Measurements from ENCODE around the gene MYO10.

MYO10 gene

DNA sequence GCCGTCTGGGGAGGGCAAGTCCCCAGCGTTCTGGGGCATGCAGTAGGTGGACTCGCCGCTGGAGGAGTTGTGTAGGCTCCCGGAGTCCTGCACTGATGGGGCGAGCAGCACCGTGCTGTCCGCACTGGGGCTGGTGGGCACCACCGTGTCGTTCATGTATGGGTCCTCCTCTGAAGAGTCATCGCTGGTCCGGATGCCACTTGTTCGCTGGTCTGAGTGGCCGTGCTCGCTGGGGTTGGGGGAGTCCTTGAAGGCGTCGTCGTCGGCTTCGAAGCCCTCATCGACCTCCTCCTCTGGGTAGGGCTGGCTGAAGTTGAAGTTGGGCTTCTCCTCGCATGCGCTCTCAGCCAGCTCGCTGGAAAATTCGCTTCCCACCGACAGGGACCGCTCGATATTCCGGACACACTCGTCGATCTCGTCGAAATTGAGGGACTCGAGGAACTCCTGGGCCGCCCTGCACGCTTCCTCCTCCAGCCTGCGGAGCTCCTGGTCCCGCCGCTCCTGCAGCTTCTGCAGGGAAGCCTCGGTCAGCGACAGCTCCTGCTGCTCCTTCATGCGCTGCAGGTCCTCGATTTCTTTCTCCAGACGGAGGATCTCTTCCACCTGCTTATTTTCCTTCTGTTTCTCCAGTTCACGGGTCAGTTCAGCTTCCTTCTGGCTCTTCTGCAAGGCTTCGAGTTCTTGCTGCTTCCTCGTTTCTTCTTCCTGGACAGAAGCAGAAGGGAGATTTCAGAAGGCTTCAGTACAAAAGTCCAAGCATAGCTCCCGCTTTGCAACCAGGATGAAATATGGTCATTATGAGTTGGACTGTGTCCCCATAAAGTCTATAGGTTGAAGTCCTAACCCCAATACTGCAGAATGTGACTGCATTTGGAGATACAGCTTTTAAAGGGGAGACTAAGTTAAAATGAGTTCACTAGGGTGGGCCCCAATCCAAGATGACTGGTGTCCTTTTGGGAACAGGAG lies 234.7 kb downstream of the MYO10 start:
- no peak for DNase-seq

DNA sequence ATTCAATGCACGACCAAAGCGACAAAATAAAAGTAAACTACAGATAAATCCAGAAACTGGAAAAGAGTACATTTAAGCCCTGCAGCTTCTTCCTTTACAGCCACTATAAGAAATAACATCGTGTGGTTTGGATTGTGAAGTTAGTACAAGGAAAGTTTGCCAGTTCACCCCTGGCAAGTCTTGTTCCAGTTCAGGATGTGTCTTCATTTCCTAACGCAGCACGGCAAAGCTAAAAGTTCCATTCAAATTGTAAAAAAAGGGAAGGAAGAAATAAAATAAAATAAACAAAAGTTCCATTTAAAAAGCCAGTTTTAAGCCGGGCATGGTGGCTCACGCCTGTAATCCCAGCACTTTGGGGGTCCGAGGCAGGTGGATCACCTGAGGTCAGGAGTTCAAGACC lies 236.0 kb downstream of the MYO10 start:
- no peak for DNase-seq

DNA sequence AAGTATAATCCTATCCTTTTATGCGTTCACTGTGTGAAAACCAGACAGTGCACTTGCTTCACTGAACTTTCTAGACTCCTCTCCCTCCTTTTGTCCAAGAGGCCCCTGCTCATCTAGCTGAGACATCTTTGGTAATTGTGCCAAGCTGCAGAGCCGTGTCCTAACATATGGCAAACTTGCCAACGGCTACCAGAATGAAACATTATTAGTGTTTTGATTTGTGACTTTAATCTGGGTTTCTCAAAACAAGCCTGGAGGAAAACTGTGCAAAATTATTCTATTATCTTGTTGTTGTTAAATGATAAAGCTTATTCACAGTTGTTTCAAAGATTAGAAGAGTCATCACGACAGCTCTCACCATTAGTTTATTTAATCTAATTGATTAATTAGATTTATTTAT lies 240.3 kb downstream of the MYO10 start:
- DNase-seq = no peak

DNA sequence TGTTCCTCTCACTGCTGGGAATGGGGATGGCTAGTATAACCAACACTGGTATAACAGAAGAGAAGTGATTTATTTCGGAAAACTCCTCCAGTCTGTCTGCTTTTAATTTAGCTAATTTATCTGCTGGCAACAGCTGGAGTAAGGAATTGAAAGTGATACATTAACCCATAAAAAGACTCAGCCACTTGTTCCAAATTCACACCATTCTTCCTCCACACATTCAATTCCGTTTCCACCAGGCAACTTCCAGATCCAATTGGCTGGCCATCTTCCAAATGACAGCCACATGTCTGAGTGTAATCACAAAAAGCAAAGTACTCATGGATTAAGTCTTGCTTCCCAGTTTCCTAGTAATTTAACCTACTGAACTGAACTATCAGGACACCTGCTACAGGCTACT lies 242.2 kb downstream of the MYO10 start:
- DNase-seq = no peak

DNA sequence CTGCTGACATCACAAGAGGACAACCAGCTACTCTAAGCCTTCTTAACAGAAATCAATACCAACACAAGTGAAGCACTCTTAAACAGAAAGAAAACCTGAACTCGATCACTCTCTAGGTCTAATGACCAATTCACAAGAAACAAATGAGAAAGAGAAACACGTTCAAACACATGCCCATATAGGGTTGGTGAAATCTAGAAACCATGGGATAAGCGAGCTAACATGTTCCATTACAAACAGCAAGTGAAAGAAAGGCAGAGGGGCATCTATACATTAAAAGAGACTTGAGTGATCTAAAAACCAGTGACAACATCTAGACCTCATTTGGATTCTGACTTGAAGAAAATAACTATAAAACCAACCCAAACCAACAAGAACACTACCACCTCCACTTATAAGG lies 244.4 kb downstream of the MYO10 start:
- DNase-seq = no peak

DNA sequence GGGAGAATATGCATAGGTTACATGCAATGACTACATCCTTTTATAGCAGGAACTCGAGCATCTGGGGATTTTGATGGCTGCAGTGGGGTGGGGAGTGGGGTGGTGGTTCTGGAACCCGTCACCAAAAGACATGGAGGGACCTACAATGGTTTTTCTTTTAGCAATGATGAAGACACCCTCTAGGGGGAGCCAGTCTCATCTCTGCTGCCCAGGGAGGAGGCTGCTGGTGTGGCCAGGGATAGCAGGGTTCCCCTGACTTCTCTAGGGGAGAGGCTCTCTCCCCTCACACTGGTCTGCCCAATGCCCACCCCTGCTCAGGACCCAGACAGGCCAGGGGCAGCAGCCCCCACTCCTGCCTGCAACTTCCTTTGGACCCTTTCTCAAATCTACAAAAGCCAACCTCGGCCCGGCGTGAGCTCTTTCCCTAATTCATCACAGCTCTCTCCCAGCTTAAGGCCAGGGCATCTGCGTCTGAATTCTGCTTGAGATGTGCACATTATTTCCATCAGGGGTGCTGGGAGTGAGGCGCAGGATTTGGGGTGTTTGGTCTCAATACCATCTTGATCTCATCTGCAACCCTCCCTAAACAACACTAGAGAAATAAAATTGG lies 245.7 kb downstream of the MYO10 start:
- DNase-seq = no peak

DNA sequence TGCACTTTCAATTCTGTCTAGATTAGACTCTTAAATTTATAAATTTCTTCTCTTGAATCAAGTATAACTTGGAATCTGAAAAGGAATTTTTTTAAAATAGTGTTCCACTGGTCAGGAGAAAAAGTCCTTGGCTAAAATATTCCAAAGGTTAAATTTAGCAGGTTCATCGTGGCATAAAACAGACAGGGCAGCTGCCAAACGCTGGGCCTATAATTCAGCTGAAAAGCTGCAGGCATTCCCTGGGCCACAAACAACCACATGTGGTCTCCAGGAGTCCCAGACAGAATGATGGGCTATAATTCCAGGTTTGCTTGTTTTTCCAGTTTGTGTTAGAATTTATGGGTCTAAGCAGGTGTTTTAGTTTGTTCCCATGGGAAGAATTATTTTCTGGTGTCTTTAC lies 248.2 kb downstream of the MYO10 start:
- DNase-seq = no peak

DNA sequence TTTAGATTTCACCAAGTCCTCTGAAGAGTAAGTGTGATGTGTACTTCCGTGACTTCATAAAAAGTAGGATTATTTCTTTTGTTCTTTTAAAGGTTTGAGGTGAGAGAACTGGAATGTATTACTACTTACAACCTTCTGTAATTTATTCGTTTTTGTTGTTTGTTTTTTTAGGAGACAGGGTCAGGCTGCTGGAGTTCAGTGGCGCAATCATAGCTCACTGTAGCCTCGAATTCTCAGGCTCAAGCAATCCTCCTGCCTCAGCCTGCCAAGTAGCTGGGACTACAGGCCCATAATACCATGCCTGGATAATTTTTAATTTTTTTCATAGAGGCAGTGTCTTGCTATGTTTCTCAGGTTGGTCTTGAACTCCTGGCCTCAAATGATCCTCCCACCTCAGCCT lies 251.0 kb downstream of the MYO10 start:
- DNase-seq = no peak

DNA sequence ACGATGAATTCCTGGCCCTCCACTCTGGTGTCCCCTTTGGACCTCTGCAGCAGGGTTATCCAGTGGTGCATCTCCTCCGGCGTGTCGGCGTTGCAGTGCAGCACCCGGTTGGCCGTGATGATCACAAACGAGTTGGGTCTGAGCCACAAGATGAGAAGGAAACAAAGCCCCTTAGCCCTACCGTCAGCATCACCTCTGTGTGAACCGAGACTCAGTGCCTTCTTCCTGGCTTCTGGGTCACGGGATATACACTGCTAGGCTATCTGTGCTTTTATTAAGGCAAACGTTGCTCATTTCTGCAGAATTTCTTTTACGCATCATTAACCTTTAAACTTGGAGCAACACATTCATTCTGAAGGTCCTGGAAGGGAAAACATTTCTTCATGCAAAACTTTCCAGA lies 254.2 kb downstream of the MYO10 start:
- DNase-seq = no peak

DNA sequence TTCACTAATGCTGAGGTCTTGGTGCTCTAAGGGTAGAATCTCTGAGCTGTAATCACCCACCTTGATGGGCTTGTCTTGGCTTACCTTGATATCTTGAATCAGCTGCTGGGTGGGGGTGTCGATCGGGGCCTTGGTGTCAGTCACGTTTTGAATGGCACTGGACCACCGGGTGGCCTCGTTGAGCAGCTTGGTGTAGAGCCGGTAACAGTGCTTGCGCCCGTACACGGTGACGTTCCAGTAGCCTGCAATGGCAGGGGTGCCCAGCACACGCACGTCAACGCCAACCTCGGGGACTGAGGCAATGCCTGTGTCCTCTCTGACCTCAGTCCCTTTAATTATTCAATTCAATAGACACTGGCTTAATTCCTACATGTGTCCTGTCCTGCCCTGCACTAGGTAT lies 256.2 kb downstream of the MYO10 start:
- DNase-seq = no peak

DNA sequence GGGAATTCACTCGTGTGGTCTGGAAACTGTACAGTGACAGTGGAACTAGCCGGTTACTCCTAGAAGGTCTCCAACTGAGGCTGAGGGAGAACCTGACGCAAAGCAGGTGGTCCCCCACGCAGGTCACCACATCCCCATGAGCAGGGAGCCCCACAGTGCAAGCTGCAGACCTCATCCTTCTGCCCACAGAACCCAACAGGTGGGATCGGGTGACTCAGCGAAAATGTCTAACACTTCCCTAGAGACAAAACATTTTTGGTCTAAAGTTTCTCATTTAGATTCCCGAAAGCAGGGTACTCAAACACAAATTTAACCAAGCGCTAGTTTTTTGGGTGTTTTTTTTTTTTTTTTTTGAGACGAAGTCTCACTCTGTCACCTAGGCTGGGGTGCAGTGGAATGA lies 256.9 kb downstream of the MYO10 start:
- DNase-seq = no peak

DNA sequence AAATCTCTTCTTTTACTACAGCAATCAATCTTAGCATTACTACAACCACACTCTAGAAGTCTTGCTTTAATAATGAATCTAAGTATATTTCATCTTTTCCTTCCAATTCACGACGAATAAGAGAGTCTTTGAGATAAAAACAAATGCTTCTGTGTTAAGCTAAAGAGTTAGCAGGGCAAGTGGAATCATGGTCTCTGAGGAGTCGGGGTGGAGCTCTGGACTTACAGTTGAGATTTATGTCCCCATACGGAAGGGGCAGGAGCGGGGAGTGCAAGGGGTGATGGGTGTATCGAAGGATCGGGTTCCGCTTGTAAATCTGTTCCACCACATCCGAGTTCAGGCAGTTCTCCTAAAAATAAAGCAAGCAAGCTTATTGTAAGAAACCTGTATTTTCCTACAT lies 260.3 kb downstream of the MYO10 start:
- DNase-seq = no peak

DNA sequence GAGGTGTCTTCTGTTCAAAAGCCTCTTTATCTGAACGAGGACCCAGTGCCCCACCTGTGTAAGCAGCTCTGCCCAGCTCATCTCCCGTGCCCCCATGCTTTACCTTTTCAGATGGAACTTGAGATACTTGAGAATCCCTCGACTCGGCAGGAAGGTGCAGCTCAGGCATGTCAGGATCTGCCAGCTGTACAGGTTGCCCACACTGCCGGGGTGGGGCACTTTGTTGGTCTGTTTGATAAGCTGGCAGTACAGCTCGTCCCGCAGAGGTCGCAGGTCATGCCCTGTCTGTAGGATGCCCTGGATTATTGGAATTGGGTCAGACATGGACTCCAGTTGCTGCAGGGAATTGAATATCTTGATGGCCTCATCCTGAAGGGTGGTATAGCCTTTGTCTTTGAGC lies 261.3 kb downstream of the MYO10 start:
- no peak for DNase-seq

DNA sequence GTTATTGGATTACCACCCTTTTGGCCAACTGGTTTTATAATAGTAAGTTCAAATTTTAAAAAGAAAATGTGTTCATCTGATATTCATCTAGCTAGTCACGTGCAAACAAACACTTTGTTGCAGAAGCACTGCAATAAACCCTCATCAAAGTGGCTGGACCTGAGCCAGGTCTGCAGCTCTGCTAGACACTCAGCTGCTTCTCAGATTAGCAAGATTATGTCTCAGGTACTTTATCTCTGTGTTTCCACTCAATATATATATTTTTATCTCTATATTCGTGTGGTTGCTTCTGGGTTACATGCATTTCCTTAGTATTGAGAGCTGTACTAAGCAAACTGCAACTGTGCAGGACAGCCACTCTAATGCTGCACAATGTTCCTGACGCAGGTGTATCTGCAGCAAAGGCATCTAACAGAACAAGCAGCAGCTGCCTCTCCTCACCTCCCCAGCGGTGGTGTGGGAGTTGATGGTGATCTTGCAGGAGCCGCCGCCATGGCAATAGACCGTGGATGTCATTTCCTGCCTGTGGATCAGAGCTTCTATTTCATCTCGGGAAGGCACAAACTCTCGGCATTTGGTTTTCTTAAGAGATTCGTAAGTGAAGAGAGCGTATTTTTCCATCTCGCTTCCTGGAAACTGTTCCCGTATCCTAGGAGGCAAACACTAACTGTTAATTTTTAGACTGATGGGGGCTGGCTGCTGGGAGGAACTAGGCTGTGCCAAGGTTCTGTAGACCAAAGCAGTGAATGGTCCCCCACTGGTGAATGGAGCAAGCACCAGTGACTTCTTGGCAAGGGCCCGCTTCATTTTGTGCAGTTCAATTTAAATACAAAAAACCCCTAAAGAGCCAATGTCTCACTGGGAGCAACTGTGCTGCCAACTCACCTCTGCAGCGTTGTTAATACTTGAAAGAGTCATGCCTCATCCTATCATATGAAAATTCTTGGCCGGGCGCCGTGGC lies 262.6 kb downstream of the MYO10 start:
- no peak for DNase-seq

DNA sequence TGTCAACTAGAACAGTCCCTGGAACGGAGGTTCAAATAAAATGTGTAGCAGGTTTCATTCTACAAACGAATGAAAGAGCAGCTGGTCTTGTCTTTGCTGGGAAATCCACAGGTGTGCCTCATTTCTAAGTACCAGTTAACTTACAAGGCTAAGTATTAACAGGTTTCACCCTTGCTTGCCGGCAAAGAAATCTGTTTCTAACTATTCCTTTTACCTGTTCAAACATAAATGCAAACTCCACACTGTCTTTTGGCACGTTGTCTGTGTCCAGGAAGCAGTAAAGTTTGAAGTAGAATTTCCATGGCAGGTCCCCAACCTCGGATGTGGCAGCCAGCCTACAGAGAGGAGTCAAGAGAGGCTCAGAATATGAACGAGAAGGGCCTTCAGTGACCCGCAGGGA lies 264.9 kb downstream of the MYO10 start:
- DNase-seq = no peak

DNA sequence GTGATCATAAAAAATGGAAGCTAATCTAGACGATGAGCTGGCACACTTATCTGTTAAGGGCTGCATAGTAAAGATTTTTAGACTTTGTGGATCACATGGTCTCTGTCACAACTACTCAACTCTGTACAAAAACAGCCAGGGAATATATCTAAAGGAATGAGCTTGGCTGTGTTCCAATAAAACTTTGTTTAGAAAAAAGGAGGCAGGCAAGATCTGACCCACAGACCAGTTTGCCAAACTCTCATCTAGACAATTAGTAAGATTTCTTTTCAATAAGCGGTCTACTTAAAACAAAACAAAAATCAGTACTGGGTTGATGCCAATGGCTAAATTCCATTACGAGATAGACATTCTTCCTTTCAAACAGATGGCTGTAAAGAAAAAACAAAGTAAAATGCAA lies 266.3 kb downstream of the MYO10 start:
- no peak for DNase-seq

DNA sequence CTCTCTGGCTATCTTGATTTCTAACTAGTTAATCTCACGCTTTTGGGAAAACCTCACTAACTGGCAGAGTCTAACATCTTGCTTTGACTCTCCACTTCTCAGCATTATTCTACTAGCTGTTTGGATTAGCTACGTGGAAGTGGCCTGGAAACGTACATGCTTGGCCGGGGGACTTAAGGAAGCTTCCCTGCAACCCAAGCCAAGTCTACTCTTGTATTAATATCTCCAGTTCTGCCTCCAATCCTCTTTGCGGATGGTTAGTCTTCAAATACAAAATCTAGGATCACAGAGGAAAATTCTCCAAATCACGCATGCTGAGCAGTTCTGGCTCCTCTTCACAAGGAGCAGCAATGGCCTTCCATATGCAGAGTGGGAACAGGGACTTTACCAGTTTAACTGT lies 267.5 kb downstream of the MYO10 start:
- DNase-seq = no peak

DNA sequence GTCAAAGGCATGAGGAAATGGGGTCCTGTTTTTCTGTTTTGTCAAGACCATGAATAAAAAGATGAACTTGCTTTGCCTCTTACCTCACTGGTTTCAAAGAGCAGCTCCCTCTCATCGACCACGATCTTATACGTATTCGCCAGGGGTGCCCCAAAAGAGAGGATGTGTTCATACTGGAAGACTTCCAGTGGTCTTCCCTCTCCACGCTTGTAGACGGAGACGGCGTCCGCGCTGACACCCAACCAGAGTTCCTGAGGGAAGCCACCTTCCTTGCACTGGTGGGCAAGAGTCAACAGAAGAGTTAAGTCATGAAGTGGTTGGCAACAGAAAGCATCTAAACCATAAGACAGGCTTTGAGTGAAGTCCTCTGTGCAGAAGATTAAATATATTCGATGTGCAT lies 267.9 kb downstream of the MYO10 start:
- no peak for DNase-seq

DNA sequence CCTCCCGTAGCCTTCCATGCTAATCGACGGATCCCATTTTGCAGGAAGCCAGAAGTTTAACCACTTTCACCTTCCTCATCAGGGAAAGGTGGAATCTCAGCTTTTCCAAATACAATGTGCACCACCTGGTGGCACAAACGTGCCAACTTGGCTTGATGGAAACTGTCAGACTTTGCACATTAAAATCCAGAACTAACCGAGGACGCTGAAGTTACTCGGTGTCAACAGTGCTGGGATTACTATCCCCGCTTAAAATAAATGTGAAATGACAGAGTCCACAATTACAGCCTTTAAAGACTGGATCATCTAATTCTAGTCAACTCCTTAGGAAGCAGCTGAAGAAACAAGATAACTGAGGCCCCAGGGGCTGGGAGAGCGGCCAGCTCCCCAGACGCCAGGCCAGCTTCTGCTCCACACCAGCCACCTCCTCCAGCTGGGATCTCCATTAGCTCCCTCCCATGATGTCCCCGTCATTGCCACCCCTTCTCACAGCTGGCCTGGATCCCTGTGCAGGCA lies 269.1 kb downstream of the MYO10 start:
- no peak for DNase-seq

DNA sequence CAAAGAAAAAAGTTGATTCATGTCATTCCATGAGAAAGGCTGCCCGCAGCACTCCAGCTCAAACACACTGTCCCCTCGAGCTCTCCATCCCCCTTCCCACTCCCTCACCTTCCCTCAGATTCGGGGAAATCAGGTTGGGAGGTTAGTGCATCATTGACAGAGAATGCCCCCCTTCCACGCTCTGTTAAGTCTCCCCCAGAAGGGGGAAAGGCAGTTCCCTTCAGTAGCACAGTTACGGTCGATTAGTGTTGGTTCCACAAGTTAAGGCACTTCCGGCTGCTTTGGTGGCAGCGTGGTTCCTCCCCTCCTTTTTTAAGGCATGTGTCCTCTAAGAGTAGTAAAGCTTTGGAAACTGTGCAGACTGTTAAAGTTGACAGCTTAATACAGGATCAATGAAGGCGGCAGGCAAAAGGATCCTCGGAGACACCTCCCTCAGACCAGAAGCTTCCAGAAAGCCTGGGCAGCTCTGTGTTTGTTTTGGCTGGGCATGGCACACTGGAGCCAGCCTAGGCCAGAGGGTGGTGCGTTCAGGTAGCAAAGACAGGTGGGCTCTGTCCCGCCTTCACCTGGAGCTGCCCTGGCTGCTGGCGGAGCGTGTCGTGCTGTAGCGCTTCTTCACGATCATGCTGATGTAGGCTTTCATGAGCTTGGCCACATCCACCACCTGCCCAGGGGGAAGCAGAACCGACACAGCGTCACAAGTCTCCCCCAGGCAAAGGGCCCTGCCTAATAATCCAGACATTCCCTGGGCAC lies 269.8 kb downstream of the MYO10 start:
- DNase-seq = no peak

DNA sequence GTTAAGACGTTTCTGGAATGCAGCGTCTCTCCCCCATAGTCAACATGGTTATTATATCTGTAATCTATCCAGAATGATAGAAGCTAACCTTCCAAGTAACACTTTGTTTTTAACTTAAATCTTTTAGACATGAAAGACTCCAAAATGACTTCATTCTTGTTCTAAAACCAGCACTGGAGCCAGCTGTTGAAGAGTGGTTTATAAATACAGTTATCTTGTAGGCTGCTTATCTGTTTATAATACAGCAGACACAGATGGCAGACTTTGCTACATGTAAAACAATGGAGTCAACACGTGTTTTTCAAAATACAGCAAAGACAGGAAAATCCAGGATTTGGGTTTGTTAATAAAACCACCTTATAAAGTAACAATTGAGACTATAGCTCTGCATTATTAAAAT lies 270.5 kb downstream of the MYO10 start:
- DNase-seq = no peak

DNA sequence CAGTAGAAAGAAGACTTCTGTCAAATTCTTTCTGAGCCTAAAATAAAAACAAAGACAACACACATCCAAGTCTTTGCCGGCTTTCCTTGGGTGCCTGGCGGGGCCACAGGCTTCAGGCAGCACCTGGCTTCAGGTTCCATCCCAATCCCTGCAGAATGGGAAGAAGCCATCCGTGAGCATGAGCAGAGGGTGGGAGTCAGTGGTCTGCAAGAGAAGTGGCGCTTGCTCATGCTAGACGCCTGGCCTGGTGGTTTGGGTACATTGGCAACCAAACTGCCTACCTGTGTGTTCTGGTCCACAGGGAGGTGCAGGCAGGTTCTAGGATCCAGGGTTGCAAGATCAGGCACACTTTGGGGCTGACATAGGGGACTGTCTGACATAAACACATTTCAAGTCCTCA lies 271.7 kb downstream of the MYO10 start:
- no peak for DNase-seq
